Raji (cell line): ENCODE data around the gene BABAM2.

Experiments used
- POLR2A ChIP-seq: IDR thresholded peaks from 2 replicates; pipeline ENCODE4 v1.6.1; 2011; ENCODE audit warnings: low read depth, low read length, control low read depth; ENCODE audit not compliant: insufficient read depth

Gene BABAM2

GRCh38 chr2:28168376-28168775 lies 277.8 kb downstream of the BABAM2 start:
- no peak for TF ChIP-seq POLR2A

- no peak for TF ChIP-seq POLR2A
These were observed 279.0 kb downstream of the BABAM2 start for GRCh38 chr2:28169492-28169891.

GRCh38 chr2:28172114-28172898 lies 281.8 kb downstream of the BABAM2 start:
- no peak for TF ChIP-seq POLR2A

GRCh38 chr2:28173377-28173776 lies 282.8 kb downstream of the BABAM2 start:
- TF ChIP-seq POLR2A: no peak

- no peak for TF ChIP-seq POLR2A
These were observed 283.7 kb downstream of the BABAM2 start for GRCh38 chr2:28174211-28174610.

- TF ChIP-seq POLR2A: no peak
These were observed 284.5 kb downstream of the BABAM2 start for GRCh38 chr2:28175028-28175427.

- TF ChIP-seq POLR2A: no peak
These were observed 288.4 kb downstream of the BABAM2 start for GRCh38 chr2:28178946-28179345.

- TF ChIP-seq POLR2A: no peak
These were observed 291.3 kb downstream of the BABAM2 start for GRCh38 chr2:28181801-28182200.

GRCh38 chr2:28182348-28182747 lies 291.8 kb downstream of the BABAM2 start:
- no peak for TF ChIP-seq POLR2A

GRCh38 chr2:28185153-28185552 lies 294.6 kb downstream of the BABAM2 start:
- TF ChIP-seq POLR2A: no peak

GRCh38 chr2:28185891-28186290 lies 295.4 kb downstream of the BABAM2 start:
- TF ChIP-seq POLR2A: no peak

- TF ChIP-seq POLR2A: no peak
These were observed 296.7 kb downstream of the BABAM2 start for GRCh38 chr2:28187186-28187585.

- TF ChIP-seq POLR2A: no peak
These were observed 297.9 kb downstream of the BABAM2 start for GRCh38 chr2:28188436-28188835.

GRCh38 chr2:28193630-28194403 lies 303.3 kb downstream of the BABAM2 start:
- TF ChIP-seq POLR2A: no peak

- no peak for TF ChIP-seq POLR2A
These were observed 309.6 kb downstream of the BABAM2 start for GRCh38 chr2:28199995-28200679.
